Astrocyte (in vitro differentiated cells and primary cell): Measurements from ENCODE around the gene PLPPR5. TPM values are rescaled to one million over a fixed set of nuclear protein-coding genes. Genes with fewer than 3 reads are reported as not detected.

Source experiments
- DNase-seq: peaks from one replicate; pipeline ENCODE4 v3.0.0-alpha.2; 2010; ENCODE audit warnings: low read depth
- FAIRE-seq: peaks from 2 replicates; lab custom pipeline; 2011; peaks lifted over from hg19 to GRCh38; lab: Jason Lieb, UNC
- H2AFZ ChIP-seq: 2 replicates; pipeline ENCODE4 v1.6.0; 2012; ENCODE audit warnings: low read depth, low read length, inconsistent platforms
- H3K27ac ChIP-seq: 2 replicates; pipeline ENCODE4 v1.5.1; 2011; ENCODE audit warnings: low read depth, low read length, inconsistent platforms
- H3K27me3 ChIP-seq: 2 replicates; pipeline ENCODE4 v1.6.0; 2011; ENCODE audit warnings: low read length, inconsistent platforms; ENCODE audit not compliant: insufficient read depth
- H3K36me3 ChIP-seq: 2 replicates; pipeline ENCODE4 v1.5.1; 2011; ENCODE audit warnings: low read length, inconsistent platforms; ENCODE audit not compliant: insufficient read depth
- H3K4me1 ChIP-seq: 2 replicates; pipeline ENCODE4 v1.5.1; 2011; ENCODE audit warnings: low read length, inconsistent platforms; ENCODE audit not compliant: insufficient read depth
- H3K4me2 ChIP-seq: 2 replicates; pipeline ENCODE4 v1.6.0; 2012; ENCODE audit warnings: low read length, inconsistent platforms
- H3K4me3 ChIP-seq: 2 replicates; pipeline ENCODE4 v1.5.1; 2011; ENCODE audit warnings: low read depth, mild to moderate bottlenecking, low read length, inconsistent platforms; ENCODE audit not compliant: insufficient read depth
- H3K79me2 ChIP-seq: 2 replicates; pipeline ENCODE4 v1.6.0; 2012; ENCODE audit warnings: mild to moderate bottlenecking, low read length, inconsistent platforms; ENCODE audit not compliant: insufficient read depth
- H3K9ac ChIP-seq: 2 replicates; pipeline ENCODE4 v1.6.0; 2012; ENCODE audit warnings: mild to moderate bottlenecking, low read length, inconsistent platforms
- H3K9me3 ChIP-seq: 2 replicates; pipeline ENCODE4 v1.5.1; 2012; ENCODE audit warnings: low read depth, mild to moderate bottlenecking, low read length, inconsistent platforms; ENCODE audit not compliant: insufficient read depth
- H4K20me1 ChIP-seq: 2 replicates; pipeline ENCODE4 v1.6.0; 2012; ENCODE audit warnings: low read length, inconsistent platforms; ENCODE audit not compliant: insufficient read depth
- H3K27ac Mint-ChIP-seq: one replicate; pipeline ENCODE4 v1.8.0; 2021; ENCODE audit warnings: mild to moderate bottlenecking, mixed read lengths; ENCODE audit not compliant: unreplicated experiment
- H3K27me3 Mint-ChIP-seq: one replicate; pipeline ENCODE4 v1.8.0; 2021; ENCODE audit warnings: low read depth, mixed read lengths; ENCODE audit not compliant: unreplicated experiment
- H3K36me3 Mint-ChIP-seq: one replicate; pipeline ENCODE4 v1.8.0; 2021; ENCODE audit warnings: low read depth, mixed read lengths; ENCODE audit not compliant: unreplicated experiment
- H3K4me1 Mint-ChIP-seq: one replicate; pipeline ENCODE4 v1.8.0; 2021; ENCODE audit warnings: low read depth, mixed read lengths; ENCODE audit not compliant: unreplicated experiment
- H3K4me3 Mint-ChIP-seq: one replicate; pipeline ENCODE4 v1.8.0; 2021; ENCODE audit warnings: mild to moderate bottlenecking, moderate library complexity, mixed read lengths; ENCODE audit not compliant: unreplicated experiment
- H3K9me3 Mint-ChIP-seq: one replicate; pipeline ENCODE4 v1.8.0; 2021; ENCODE audit warnings: mild to moderate bottlenecking, mixed read lengths; ENCODE audit not compliant: unreplicated experiment
- CTCF ChIP-seq: IDR thresholded peaks from 2 replicates; pipeline ENCODE4 v1.5.1; 2011; ENCODE audit warnings: low read depth, mild to moderate bottlenecking, inconsistent platforms, low read length, moderate library complexity; ENCODE audit not compliant: insufficient read depth
- EZH2 ChIP-seq: IDR thresholded peaks from 2 replicates; pipeline ENCODE4 v1.6.1; 2012; ENCODE audit warnings: mild to moderate bottlenecking, low read length, inconsistent platforms; ENCODE audit not compliant: insufficient read depth
- total RNA-seq: library from RNA; stranded (reverse); gene quantifications from 2 replicates; pipeline ENCODE4 v1.2.1, GENCODE V29; 2021

PLPPR5 gene
- total RNA-seq, 1 donor from 2014 or later, result 0.09 TPM

GRCh38 chr1:98923667-98924066 lies 81.0 kb downstream of the PLPPR5 start:
- Mint-ChIP-seq H3K27me3 (no peaks in the 10 kb centered on the region), H3K9me3 (no peaks in the 10 kb centered on the region), H3K36me3 (no peaks in the 10 kb centered on the region), H3K4me3 (no peak overlapping the region), H3K4me1 (peaks cover 3% of the 10 kb centered on the region), H3K27ac (no peak overlapping the region)
- H3K27ac ChIP-seq, result no peak overlapping the region
- no peak overlapping the region for H3K9ac ChIP-seq
- TF ChIP-seq EZH2 (no peak), CTCF (no peak)
- H3K4me2 ChIP-seq, result no peak overlapping the region
- H2AFZ ChIP-seq, result no peak overlapping the region
- H3K27me3 ChIP-seq, result no peaks in the 10 kb centered on the region
- FAIRE-seq (no peak), DNase-seq (no peak)
- H4K20me1 ChIP-seq, result no peaks in the 10 kb centered on the region
- H3K4me1 ChIP-seq, result peaks cover 4% of the 10 kb centered on the region
- H3K79me2 ChIP-seq, result no peaks in the 10 kb centered on the region
- no peak overlapping the region for H3K4me3 ChIP-seq
- H3K36me3 ChIP-seq, result no peaks in the 10 kb centered on the region
- no peaks in the 10 kb centered on the region for H3K9me3 ChIP-seq

DNA sequence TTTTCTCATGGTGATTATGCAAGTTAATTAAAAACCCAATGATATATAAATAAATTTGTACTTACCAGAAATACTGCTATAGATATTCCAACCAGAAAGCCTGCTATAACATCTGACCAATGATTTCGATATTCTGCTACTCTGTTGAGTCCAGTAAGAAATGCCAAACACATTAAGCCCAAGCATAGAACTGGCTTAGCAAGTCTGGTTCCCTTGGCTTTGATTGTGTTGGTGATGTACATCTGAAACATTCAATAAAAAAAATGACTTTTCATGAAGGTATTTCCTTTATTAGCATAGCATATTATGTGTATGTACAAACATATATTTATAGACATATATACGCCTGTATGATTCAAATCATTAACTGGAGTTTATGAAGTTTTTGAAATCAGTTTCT lies 82.8 kb downstream of the PLPPR5 start:
- Histone ChIP-seq H3K27ac (no peak overlapping the region), H3K4me3 (no peak overlapping the region), H3K9me3 (no peaks in the 10 kb centered on the region), H3K9ac (no peak overlapping the region), H3K79me2 (no peaks in the 10 kb centered on the region), H3K27me3 (no peaks in the 10 kb centered on the region), H3K4me1 (peaks cover 4% of the 10 kb centered on the region), H2AFZ (no peak overlapping the region), H3K4me2 (no peak overlapping the region), H3K36me3 (no peaks in the 10 kb centered on the region), H4K20me1 (no peaks in the 10 kb centered on the region)
- Mint-ChIP-seq H3K9me3 (no peaks in the 10 kb centered on the region), H3K27me3 (no peaks in the 10 kb centered on the region), H3K4me3 (no peak overlapping the region), H3K27ac (no peak overlapping the region), H3K36me3 (no peaks in the 10 kb centered on the region), H3K4me1 (peaks cover 3% of the 10 kb centered on the region)
- FAIRE-seq (no peak), DNase-seq (no peak)
- TF ChIP-seq EZH2 (no peak), CTCF (no peak)

DNA sequence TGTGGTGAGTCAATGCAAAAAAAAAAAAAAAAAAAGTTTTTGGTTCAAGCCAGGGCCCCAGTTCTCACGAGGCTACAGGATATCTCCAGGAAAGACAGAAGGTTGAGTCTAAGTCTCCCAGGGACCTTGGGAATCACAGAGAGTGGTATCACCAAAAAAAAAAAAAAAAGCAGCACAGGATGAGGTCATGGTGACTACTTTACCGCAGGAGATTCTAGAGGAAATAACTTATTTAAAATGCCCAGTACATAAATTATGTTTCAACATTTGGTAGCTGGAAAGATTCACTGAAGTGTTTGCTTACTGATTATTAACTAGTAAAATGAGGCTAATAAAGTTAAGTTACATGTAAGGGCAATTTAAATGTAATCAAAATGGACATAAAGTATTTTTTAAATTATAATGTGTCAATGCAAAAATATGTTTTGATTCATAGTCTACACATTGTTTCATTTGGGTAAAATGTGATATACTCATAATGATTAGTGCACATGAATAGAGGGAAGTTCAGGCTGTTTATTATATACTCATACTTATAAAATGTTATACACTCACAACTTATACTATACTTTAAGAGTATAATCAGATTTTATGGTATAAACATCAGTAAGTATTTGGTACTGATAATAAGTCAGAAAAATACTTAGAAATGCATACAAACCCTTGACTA lies 84.1 kb downstream of the PLPPR5 start:
- H3K27ac Mint-ChIP-seq, result no peak overlapping the region
- peaks cover 3% of the 10 kb centered on the region for H3K4me1 Mint-ChIP-seq
- Histone ChIP-seq H3K27ac (peak overlapping the region; percentile 60), H4K20me1 (no peaks in the 10 kb centered on the region), H3K27me3 (no peaks in the 10 kb centered on the region), H3K79me2 (no peaks in the 10 kb centered on the region), H3K9ac (no peak overlapping the region), H3K36me3 (no peaks in the 10 kb centered on the region), H2AFZ (no peak overlapping the region), H3K4me3 (no peak overlapping the region), H3K9me3 (no peaks in the 10 kb centered on the region), H3K4me2 (no peak overlapping the region), H3K4me1 (peaks cover 4% of the 10 kb centered on the region)
- H3K36me3 Mint-ChIP-seq, result no peaks in the 10 kb centered on the region
- FAIRE-seq (peak; percentile 50), DNase-seq (peak; percentile 67)
- no peaks in the 10 kb centered on the region for H3K27me3 Mint-ChIP-seq
- no peaks in the 10 kb centered on the region for H3K9me3 Mint-ChIP-seq
- TF ChIP-seq EZH2 (no peak), CTCF (no peak)
- H3K4me3 Mint-ChIP-seq, result no peak overlapping the region
